Measurements from ENCODE around the gene PLPPR2.
"Not testable (repeated sequence)": the region's sequence is repeated elsewhere in the genome, so short reads cannot be mapped to it uniquely, and the experiment has no call there.

Gene PLPPR2

DNA sequence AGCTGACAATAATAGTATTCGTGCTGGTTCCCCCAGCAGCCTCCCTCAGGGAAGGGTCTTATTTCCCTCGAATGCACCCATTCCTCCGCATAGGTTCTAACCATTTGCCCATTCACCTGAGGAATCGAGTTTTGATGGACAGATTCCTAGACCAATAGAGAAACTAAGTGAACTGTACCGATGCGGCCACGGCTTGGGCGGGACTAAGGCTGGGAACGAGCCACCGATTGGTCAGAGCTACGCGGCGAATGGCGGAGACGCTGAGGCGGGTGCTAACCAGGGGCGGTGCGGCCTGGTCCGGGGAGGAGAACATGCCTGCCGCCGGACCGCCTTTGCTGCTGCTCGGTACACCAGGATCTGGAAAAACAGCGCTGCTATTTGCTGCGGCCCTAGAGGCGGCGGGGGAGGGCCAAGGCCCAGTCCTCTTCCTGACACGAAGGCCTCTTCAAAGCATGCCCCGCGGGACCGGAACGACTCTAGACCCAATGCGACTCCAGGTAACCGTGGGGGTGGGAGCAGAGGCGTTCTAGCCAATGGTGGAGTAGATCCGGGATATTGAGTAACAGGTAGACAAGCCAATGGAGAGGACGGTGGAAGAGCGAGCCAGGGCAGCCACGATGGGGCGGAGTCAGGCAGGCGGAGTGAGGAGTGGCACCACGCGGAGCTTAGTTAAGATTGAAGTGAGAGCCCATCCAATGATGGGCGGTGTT is 19.4 kb downstream of the PLPPR2 start, which contains the start of gene SWSAP1:
TSS of gene SWSAP1 (plus strand) at position 234 of the 710 bp plus-strand sequence. CDS start at position 249, 15 bp downstream.
- DNase-seq, result peak; percentile 100

GRCh38 chr19:11375143-11375948 is 20.1 kb downstream of the PLPPR2 start:
- DNase-seq, result no peak

DNA sequence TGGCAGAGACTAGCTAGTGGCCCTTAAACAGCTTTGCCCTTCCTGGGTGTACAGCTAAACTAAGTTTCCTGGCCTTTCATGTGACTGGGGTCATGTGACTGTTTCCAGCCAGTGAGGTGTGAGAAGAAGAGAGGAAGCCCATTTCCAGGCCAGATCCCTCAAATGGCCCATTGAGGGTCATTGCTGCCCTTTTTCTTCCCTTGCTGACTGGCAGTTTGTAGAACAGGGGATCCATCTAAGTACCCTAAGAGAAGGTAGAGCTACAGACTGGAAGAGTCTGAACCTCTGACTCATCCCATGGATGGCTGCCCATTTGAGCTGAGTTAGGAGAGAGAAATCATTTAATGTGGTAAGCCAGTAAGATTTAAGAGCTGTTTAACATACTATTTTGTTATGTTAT is 22.0 kb downstream of the PLPPR2 start:
- DNase-seq, result peak; percentile 58

DNA sequence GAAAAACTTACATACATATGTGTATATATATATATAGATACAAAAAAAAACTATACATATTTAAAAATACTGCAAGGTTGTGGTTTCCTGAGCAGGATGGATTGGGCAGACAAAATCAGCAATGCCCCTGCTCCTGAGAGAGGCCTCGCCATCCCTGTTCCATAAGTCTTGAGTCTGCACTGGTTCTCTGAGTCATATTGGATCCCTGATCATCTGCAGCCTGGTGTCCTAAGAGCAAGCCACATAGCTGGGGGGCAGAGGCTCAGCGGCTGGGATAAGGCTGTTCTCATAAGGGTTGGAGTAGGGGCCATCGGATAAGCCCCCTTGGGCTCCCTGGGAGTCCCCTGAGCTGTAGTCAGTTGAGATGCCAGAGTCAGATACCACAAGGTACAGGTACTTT is 22.5 kb downstream of the PLPPR2 start:
- DNase-seq, result no peak

GRCh38 chr19:11378319-11379189 is 23.3 kb downstream of the PLPPR2 start:
- DNase-seq, result peak; percentile 49

DNA sequence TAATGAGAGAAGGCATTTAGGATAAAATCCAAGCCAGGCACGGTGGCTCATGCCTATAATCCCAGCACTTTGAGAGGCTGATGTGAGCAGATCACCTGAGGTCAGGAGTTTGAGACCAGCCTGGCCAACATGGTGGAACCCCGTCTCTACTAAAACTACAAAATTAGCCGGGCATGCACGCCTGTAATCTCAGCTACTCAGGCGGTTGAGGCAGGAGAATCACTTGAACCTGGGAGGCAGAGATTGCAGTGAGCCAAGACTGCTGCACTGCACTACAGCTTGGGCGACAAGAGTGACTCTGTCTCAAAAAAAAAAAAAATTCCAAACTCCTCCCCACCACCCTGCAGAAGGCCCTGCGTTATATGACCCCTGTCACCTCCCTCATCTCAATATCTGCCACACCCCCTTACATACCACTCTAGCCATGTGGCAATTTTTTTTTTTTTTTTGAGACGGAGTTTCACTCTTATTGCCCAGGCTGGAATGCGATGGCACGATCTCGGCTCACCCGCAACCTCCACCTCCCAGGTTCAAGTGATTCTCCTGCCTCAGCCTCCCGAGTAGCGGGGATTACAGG is 24.1 kb downstream of the PLPPR2 start:
- not testable (repeated sequence) for DNase-seq

- no peak for DNase-seq
Measured at GRCh38 chr19:11379857-11380350, 24.7 kb downstream of the PLPPR2 start.

GRCh38 chr19:11380653-11381537 is 25.7 kb downstream of the PLPPR2 start:
- peak; percentile 94 for DNase-seq

DNA sequence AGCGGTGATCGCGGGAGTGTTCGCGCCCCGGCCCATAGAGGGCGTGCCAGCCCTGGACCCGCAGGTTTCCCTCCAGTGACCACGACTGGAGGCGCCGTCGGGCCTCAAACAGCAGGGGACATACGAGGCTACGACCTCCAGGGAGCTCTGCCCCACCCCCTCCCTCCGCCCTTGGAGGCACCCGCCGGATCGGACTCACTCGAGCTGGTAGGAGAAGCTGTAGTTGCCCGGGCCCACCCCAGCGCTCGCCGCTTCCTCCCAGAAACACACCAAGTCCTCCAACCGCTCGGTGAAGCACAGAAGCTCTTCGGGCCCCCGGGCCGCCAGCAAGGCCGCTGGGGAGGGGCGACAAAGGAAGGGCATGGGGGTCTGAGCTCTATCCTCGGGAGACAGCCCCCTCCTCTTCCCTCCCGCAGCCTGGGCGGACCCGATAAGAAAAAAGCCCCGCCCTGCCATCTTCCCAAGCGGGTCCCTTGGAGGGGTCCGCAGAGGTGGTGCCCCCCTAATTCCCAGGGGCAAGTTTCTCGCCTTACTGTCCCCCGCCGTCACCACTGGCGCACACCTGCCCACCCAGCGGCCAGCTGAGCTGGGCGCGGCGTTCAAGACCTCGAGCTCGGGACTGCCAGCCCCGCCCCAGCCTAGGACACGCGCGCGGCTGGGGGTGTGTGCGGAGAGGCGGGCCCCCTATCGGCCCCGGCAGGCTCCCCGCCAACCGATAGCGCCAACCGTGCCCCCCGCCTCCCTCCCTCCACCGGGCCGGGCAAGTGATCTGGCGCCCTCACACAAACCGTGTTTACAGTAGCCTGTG is 27.9 kb downstream of the PLPPR2 start:
- DNase-seq, result no peak

DNA sequence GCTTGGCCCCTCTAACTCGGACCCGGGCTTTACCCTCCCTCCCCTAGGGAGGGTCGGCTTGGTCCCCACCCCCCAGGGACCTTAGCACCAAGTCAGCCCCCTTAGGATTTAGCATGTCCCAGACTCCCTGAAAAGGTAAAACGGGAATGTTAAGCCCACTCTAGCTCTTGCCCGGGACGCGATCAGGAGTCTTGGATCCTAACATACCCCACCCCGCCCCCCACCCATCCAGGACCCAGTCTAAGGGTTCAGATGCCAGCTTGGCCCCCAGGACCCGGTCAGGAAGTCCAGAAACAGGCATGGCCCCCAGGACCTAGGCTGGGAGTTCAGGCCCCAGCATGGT is 28.4 kb downstream of the PLPPR2 start:
- DNase-seq, result no peak

DNA sequence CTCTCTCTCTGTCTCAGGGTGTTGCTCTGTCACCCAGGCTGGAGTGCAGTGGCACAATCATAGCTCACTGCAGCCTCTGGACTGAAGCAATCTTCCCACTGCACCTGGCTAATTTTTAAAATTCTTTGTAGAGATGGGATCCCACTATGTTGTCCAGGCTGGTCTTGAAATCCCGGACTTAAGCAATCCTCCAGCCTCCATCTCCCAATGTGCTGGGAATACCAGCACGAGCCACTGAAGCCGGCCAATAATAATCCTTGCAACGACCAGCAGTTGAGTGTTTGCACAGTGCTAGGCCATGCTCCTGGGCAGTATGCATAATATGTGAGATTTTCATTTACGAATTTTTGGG is 29.5 kb downstream of the PLPPR2 start:
- no peak for DNase-seq

- DNase-seq, result no peak
Measured at GRCh38 chr19:11387162-11388034, 32.2 kb downstream of the PLPPR2 start.

DNA sequence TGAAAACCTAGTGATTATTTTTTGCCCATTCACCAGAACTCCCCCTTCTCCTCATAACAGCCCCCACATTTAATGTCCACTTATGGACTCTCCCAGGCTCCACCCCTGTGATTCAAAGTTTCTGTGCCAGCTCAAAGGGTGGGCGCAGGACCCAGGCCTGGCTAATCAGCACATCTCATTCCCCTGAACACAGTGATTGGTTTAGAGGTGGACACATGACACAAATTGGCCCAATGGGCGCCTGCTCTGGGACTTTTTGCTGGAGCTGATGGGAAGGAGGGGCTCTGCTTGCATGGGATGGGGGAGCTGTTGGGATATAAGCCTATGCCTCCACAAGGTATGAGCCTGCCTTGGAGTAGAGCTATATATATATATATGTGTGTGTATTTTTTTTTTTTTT is 35.1 kb downstream of the PLPPR2 start:
- no peak for DNase-seq

GRCh38 chr19:11390933-11391680 is 35.9 kb downstream of the PLPPR2 start:
- no peak for DNase-seq

DNA sequence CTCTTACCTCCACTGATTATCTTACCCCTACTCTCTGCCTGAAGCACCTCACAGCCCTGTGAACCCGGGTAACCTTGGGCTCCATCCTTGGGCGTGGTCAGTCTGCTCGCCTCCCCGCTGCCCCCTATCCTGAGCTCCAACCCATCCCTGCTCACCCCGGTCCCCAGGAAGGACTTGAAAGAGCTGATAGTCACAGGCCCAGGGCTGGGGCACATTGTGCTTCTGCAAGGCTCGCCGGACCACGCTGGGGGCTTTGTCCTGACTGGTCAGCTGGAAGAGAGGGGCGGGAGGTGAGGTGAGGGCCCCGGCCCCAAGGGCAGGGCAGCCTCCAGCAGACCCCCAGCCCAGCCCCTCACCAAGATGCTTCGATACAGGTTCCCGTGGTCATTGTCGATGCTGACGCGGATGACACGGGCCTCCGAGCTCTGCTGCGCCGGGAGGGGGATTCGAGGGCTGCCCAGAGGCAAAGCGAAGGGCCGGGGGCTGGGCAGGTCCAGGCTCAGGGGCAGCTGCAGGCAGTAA is 41.9 kb downstream of the PLPPR2 start:
- no peak for DNase-seq

DNA sequence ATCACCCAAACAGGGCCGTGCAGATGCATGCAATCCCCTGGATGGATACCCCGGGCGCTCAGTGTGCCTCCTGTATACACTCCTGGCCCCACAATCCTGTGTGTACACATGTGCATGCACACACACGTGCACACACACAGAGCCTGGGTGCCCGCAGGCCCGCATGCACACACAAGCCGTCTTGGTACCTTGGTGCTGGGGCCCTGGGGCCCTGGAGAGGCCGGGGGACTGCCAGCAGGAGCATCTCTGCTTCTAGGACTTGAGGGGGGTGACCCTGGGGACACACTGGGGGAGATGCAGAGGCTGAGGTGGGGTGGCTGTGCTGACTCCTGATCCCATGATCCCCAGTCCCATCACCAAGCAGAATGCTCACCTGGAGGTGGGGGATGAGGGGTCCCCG is 44.4 kb downstream of the PLPPR2 start:
- no peak for DNase-seq

- no peak for DNase-seq
Measured at GRCh38 chr19:11400798-11401197, 45.6 kb downstream of the PLPPR2 start.

DNA sequence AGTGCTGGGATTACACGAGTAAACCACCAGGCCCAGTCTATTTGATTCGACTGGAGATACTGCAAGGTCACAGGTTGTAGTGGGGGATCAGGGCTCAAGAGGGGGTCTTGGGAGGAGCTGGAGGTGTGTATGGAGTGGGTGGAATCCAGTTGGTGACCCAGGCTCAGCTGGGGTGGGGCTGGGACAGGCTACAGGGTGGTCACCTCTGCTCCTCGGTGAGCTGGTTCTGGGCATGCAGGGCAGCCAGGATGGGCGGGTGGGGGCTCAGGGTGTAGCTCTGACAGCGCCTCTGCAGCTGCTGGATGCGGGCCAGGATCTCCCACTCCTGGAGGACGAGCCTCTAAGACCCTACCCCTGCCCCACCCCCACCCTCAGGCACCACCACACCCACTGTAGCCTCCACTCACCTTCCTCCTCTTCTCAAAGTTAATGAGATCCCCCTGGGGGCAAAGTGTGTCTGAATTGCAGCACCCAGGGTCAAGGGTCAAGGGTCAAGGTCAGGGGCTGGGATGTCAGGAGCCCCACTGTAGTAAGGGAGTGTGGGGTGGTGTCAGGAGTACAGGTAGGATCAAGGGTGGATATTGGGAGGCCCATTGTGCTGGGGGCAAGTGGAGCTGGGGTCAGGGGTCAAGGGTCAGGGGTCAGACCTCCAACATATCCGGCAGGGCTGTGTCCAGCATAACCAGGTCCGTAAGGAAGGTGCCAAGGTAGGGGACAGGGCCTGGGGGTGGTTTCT is 46.7 kb downstream of the PLPPR2 start:
- no peak for DNase-seq
